Nephron (organoid): ENCODE measurements around the gene PCSK2.

ENCODE experiments used
- H3K27ac Mint-ChIP-seq, 3 experiments: 2 replicates each; pipeline ENCODE4 v1.8.0; 2020; ENCODE audit warnings: mixed read lengths in 3 of 3, mild to moderate bottlenecking in 2 of 3, moderate library complexity in 1 of 3
- H3K27me3 Mint-ChIP-seq: 2 replicates; pipeline ENCODE4 v1.8.0; 2021; ENCODE audit warnings: low read depth, mild to moderate bottlenecking, moderate library complexity, mixed read lengths
- H3K36me3 Mint-ChIP-seq: 2 replicates; pipeline ENCODE4 v1.8.0; 2020; ENCODE audit warnings: low read depth, mixed read lengths
- H3K4me1 Mint-ChIP-seq: 2 replicates; pipeline ENCODE4 v1.8.0; 2020; ENCODE audit warnings: mixed read lengths
- H3K4me3 Mint-ChIP-seq, 3 experiments: 2 replicates each; pipeline ENCODE4 v1.8.0; 2020; ENCODE audit warnings: mild to moderate bottlenecking in 3 of 3, mixed read lengths in 3 of 3, moderate library complexity in 2 of 3
- H3K9me3 Mint-ChIP-seq: 2 replicates; pipeline ENCODE4 v1.8.0; 2020; ENCODE audit warnings: mixed read lengths
- TF ChIP-seq, protein P1 (sequence below), 3 experiments: fragments of 200-600 bp; sonication (generic); IDR thresholded peaks; one replicate each; pipeline ENCODE4 v1.5.0; 2021; ENCODE audit warnings: antibody characterized with exemption in 3 of 3; ENCODE audit not compliant: unreplicated experiment in 3 of 3

The PCSK2 gene

DNA sequence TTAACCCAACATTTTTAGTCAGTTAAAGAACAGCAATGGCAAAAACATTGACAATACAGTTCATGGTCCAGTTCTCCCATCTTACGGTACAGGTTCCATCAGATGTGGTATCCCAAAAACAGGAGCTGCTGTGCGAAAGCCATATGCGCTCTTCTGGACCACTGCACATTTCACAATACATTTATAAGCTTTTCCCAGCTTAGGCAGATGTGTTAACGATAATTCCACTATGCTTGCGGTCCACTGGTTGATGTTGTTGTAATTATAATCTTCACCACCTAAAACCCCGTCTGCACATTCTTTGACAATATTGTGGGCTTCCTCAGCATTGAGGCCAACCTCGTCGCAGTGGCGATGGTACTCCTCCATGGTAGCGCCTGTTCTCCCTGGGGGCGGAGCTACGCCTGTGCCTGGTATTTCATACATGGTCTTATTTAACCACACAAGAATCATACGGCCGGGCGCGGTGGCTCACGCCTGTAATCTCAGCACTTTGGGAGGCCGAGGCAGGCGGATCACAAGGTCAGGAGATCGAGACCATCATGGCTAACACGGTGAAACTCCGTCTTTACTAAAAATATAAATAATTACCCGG, 252.3 kb downstream of the PCSK2 start:
- H3K36me3 Mint-ChIP-seq, result no peaks in the 10 kb centered on the region
- TF ChIP-seq, protein P1, sequence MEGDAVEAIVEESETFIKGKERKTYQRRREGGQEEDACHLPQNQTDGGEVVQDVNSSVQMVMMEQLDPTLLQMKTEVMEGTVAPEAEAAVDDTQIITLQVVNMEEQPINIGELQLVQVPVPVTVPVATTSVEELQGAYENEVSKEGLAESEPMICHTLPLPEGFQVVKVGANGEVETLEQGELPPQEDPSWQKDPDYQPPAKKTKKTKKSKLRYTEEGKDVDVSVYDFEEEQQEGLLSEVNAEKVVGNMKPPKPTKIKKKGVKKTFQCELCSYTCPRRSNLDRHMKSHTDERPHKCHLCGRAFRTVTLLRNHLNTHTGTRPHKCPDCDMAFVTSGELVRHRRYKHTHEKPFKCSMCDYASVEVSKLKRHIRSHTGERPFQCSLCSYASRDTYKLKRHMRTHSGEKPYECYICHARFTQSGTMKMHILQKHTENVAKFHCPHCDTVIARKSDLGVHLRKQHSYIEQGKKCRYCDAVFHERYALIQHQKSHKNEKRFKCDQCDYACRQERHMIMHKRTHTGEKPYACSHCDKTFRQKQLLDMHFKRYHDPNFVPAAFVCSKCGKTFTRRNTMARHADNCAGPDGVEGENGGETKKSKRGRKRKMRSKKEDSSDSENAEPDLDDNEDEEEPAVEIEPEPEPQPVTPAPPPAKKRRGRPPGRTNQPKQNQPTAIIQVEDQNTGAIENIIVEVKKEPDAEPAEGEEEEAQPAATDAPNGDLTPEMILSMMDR (IDR thresholded peaks at IDR 0.05; ENCODE audit: unreplicated experiment in 3 of 3), result no peak
- peaks cover 18% of the 10 kb centered on the region for H3K27me3 Mint-ChIP-seq
- H3K4me1 Mint-ChIP-seq, result peaks cover 12% of the 10 kb centered on the region
- H3K4me3 Mint-ChIP-seq, result no peak overlapping the region
- H3K9me3 Mint-ChIP-seq, result no peaks in the 10 kb centered on the region
- no peak overlapping the region for H3K27ac Mint-ChIP-seq

DNA sequence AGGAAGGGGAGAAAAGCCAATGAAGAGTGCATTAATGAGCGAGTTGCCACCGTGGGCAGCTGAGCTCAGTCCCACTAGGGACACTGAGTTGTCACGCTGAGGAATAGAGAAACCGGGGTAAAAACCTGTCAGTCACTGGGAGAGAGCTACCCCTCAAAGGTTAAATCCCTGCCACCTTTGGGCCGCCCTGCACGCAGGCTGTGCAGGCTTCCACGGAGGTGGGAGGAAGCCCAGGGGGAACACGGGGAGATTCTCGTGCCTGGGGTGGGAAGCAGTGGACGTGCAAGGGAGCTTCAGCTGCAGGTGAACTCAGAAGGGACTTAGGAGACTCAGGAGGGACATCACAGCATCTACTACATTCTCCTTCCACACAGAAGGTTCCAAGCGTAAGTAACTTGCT, 253.9 kb downstream of the PCSK2 start:
- TF ChIP-seq, protein P1 (IDR thresholded peaks at IDR 0.05; ENCODE audit: unreplicated experiment in 3 of 3), result no peak

DNA sequence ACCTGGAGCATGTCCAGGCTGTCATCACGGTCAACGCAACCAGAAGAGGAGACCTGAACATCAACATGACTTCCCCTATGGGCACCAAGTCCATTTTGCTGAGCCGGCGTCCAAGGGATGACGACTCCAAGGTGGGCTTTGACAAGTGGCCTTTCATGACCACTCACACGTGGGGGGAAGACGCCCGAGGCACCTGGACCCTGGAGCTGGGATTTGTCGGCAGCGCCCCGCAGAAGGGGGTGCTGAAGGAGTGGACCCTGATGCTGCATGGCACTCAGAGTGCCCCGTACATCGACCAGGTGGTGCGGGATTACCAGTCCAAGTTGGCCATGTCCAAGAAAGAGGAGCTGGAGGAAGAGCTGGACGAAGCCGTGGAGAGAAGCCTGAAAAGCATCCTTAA, 254.8 kb downstream of the PCSK2 start:
- Mint-ChIP-seq H3K27me3 (peaks cover 24% of the 10 kb centered on the region), H3K27ac (no peak overlapping the region), H3K9me3 (no peaks in the 10 kb centered on the region), H3K36me3 (no peaks in the 10 kb centered on the region), H3K4me1 (peaks cover 12% of the 10 kb centered on the region), H3K4me3 (no peak overlapping the region)
- TF ChIP-seq, protein P1 (IDR thresholded peaks at IDR 0.05; ENCODE audit: unreplicated experiment in 3 of 3), result no peak

More for the DNA sequence above, 253.9 kb downstream of the PCSK2 start:
- Mint-ChIP-seq H3K9me3 (no peaks in the 10 kb centered on the region), H3K36me3 (no peaks in the 10 kb centered on the region), H3K27me3 (peaks cover 18% of the 10 kb centered on the region), H3K27ac (no peak overlapping the region), H3K4me3 (no peak overlapping the region), H3K4me1 (peaks cover 12% of the 10 kb centered on the region)

DNA sequence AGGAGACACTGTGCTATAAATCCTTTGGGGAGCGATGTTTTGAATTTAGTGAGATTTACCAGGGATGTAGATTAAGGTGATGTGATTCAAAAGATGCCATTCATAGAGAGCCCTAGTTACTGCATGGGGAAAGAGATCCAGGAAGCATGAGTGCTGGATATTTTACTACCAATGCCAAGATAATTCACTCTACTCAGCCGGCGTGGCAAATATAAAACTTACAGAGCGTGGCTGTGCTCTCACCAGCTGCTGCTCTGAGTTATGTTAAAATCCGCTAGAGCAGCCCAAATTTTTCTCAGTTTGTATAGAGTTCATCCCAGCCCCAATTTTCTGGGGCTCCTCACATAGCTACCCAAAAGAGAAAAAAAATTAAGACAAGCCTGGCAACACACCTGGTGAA, 255.7 kb downstream of the PCSK2 start:
- Mint-ChIP-seq H3K4me3 (no peak overlapping the region), H3K27ac (no peak overlapping the region), H3K9me3 (no peaks in the 10 kb centered on the region), H3K4me1 (peaks cover 12% of the 10 kb centered on the region), H3K36me3 (no peaks in the 10 kb centered on the region), H3K27me3 (peaks cover 28% of the 10 kb centered on the region)
- TF ChIP-seq, protein P1 (IDR thresholded peaks at IDR 0.05; ENCODE audit: unreplicated experiment in 3 of 3), result no peak

DNA sequence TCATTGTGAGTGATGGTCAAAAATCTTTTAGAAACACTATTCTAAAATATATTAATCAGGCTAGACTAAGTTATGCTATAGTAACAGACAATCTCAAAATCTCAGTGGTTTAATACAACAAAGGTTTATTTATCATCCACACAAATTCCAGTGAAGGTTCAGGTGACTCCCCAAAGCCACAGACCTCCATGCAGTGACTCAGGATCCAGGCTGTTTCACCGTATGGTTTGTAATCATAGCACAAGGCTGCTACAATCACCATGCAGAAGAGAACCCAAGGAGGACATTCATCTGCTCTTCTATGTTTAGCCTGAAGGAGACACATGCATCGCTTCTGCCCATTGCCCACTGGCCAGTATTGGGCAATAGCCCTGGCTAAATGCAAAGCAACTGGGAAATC, 258.2 kb downstream of the PCSK2 start:
- Mint-ChIP-seq H3K27ac (no peak overlapping the region), H3K27me3 (peaks cover 45% of the 10 kb centered on the region), H3K4me3 (no peak overlapping the region), H3K36me3 (no peaks in the 10 kb centered on the region), H3K9me3 (no peaks in the 10 kb centered on the region), H3K4me1 (peaks cover 7% of the 10 kb centered on the region)
- TF ChIP-seq, protein P1 (IDR thresholded peaks at IDR 0.05; ENCODE audit: unreplicated experiment in 3 of 3), result no peak

DNA sequence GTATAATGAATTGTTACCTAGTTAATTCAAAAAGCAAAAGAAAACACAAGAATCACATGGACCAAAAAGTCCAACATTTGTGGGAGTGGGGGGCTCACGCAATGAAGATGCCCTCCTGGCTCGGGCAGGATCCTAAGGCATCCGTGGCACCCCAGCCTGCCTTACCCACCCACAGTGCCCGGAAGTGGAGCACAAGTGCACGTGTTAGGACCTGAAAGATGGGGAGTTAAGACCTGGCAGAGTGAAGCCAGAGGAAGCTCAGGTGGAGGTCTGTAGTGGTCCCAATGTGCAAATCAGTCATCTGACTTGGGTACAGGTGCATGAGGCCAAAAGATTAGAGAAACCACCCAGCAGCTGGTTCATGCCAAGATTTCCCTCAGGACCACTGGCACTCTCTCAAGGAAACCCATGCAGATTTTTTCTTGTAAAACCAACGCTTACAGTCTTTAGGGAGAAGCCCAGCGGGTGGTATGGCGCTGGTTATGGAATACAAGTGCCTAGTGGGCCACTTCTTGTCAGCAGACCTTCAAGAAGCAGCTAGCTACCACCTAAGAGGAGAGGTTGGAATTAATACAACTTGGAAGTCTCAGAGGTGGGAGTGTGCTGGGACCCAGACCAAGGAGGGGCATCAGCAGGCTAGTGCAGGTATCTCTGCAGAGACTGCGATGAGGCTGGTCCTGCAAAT, 262.2 kb downstream of the PCSK2 start:
- no peaks in the 10 kb centered on the region for H3K9me3 Mint-ChIP-seq
- H3K27me3 Mint-ChIP-seq, result peaks cover 42% of the 10 kb centered on the region
- H3K4me1 Mint-ChIP-seq, result no peaks in the 10 kb centered on the region
- no peak overlapping the region for H3K27ac Mint-ChIP-seq
- no peak overlapping the region for H3K4me3 Mint-ChIP-seq
- TF ChIP-seq, protein P1 (IDR thresholded peaks at IDR 0.05; ENCODE audit: unreplicated experiment in 3 of 3), result no peak
- H3K36me3 Mint-ChIP-seq, result no peaks in the 10 kb centered on the region
